Testis (tissue), 5 donors: ENCODE measurements around the gene LRAT. TPM values are rescaled to one million over a fixed set of nuclear protein-coding genes. Genes with fewer than 3 reads are reported as not detected.

Source experiments
- DNase-seq: peaks from one replicate; pipeline ENCODE4 v3.0.0-alpha.2; 2019
- H3K27ac ChIP-seq, 2 donors: fragments of 200-600 bp; sonication (generic); one replicate each; pipeline ENCODE4 v1.5.1; 2019
- H3K27me3 ChIP-seq: fragments of 200-600 bp; sonication (generic); one replicate; pipeline ENCODE4 v1.5.1; 2019
- H3K36me3 ChIP-seq: fragments of 200-600 bp; sonication (generic); one replicate; pipeline ENCODE4 v1.5.1; 2017; ENCODE audit warnings: low read depth; ENCODE audit errors: missing control alignments
- H3K4me1 ChIP-seq: fragments of 200-600 bp; sonication (generic); one replicate; pipeline ENCODE4 v1.5.1; 2019
- H3K4me3 ChIP-seq, 2 donors: fragments of 200-600 bp; sonication (generic); one replicate each; pipeline ENCODE4 v1.5.1; 2017 to 2019
- H3K9me3 ChIP-seq: fragments of 200-600 bp; sonication (generic); one replicate; pipeline ENCODE4 v1.5.1; 2017
- CTCF ChIP-seq, 3 experiments: fragments of 450-650 bp in 2 of 3; fragments of 200-600 bp in 1 of 3; sonication (generic) in 1 of 3; IDR thresholded peaks; one replicate each; pipeline ENCODE4 v1.5.1; 2016 to 2019; ENCODE audit warnings: antibody characterized with exemption in 3 of 3, mild to moderate bottlenecking in 2 of 3, moderate library complexity in 1 of 3
- POLR2A ChIP-seq: fragments of 450-650 bp; IDR thresholded peaks from one replicate; pipeline ENCODE4 v1.6.1; 2017; ENCODE audit warnings: antibody characterized with exemption, mild to moderate bottlenecking, moderate library complexity
- WGBS, 2 donors: methylation state at CpG; one replicate each; pipeline ENCODE4 v1.1.5; 2018; 5-methylcytosine and 5-hydroxymethylcytosine counted together
- intact Hi-C: fragments of 100-400 bp; cut with DNase I; formaldehyde crosslinking; loops from one replicate; pipeline ENCODE4 v1.15.1; 2023; ENCODE audit warnings: low total_unique reads
- long read RNA-seq, 2 donors: transcript quantifications; one replicate each; lab custom pipeline, GENCODE V29; 2026
- polyA plus RNA-seq: library from polyadenylated mRNA; stranded (reverse); fragments of 350-450 nt; fragmentation: Illumina TruSeq; extraction: RNeasy Lipid Tissue Mini Kit (QIAGEN cat#74804); gene quantifications from one replicate; pipeline ENCODE4 v1.2.3, GENCODE V29; 2014; ENCODE audit warnings: low read depth, low replicate concordance; ENCODE audit not compliant: insufficient read depth
- total RNA-seq, 2 donors: library from RNA; depleted of rRNA; stranded (reverse); fragments of >200 nt; gene quantifications; one replicate each; pipeline ENCODE4 v1.2.3, GENCODE V29; 2016

The LRAT gene
- total RNA-seq (1 to 10 TPM; 4.6 to 6.6 TPM), polyA plus RNA-seq (6.9 TPM)
- long read RNA-seq, donor 1: 0 reads
- long read RNA-seq, donor 2, full-length matches to known transcripts: 1 of 1 reads
- long read RNA-seq, donor 2, partial matches to known transcripts: 0 of 1 reads
- long read RNA-seq, donor 2, other reads (novel, unspliced or antisense): 0 of 1 reads

GRCh38 chr4:154743683-154744340, at the start of gene LRAT:
Gene LRAT (plus strand): TSS chr4:154744000. CDS start chr4:154744327, 327 bp downstream.
- no peaks in the 10 kb centered on the region for H3K9me3 ChIP-seq
- DNase-seq: peak; percentile 84
- no peaks in the 10 kb centered on the region for H3K27me3 ChIP-seq
- intact Hi-C loops: no loop called here
- peaks cover 7% of the 10 kb centered on the region for H3K4me1 ChIP-seq
- peak within 1 kb of the TSS; percentile 31 to 69 for H3K4me3 ChIP-seq
- no peak within 1 kb of the TSS for H3K27ac ChIP-seq
- 1 to 2% methylated on average over 40 to 44 of the region's 55 CpGs for WGBS, 2 donors
- H3K36me3 ChIP-seq: no peaks in the 10 kb centered on the region
- TF ChIP-seq CTCF (IDR thresholded peaks at IDR 0.05): peak in 1 of 3 experiments; percentile 26
- no peak for TF ChIP-seq POLR2A

- Histone ChIP-seq H3K9me3 (no peaks in the 10 kb centered on the region), H3K36me3 (no peaks in the 10 kb centered on the region), H3K27me3 (no peaks in the 10 kb centered on the region), H3K4me1 (no peaks in the 10 kb centered on the region), H3K27ac (no peak overlapping the region), H3K4me3 (no peak overlapping the region)
- intact Hi-C loops: no loop called here
- TF ChIP-seq POLR2A (no peak), CTCF (IDR thresholded peaks at IDR 0.05) (no peak)
- peak; percentile 60 for DNase-seq
- 63% methylated on average over 3 of the region's 3 CpGs for WGBS, 2 donors
Measured at GRCh38 chr4:154707877-154708276, 35.9 kb upstream of the LRAT start.

GRCh38 chr4:154709550-154709949, 34.2 kb upstream of the LRAT start:
- H3K4me3 ChIP-seq: no peak overlapping the region
- DNase-seq: no peak
- no peaks in the 10 kb centered on the region for H3K36me3 ChIP-seq
- TF ChIP-seq POLR2A (no peak), CTCF (IDR thresholded peaks at IDR 0.05) (no peak)
- H3K27ac ChIP-seq: no peak overlapping the region
- H3K4me1 ChIP-seq: no peaks in the 10 kb centered on the region
- intact Hi-C loops: no loop called here
- WGBS, 2 donors: 47 to 67% methylated on average over 4 of the region's 4 CpGs
- H3K27me3 ChIP-seq: no peaks in the 10 kb centered on the region
- H3K9me3 ChIP-seq: no peaks in the 10 kb centered on the region

- no peak for DNase-seq
- H3K4me3 ChIP-seq: no peak overlapping the region
- no peaks in the 10 kb centered on the region for H3K27me3 ChIP-seq
- intact Hi-C loops: no loop called here
- H3K9me3 ChIP-seq: no peaks in the 10 kb centered on the region
- no peaks in the 10 kb centered on the region for H3K36me3 ChIP-seq
- no peak for TF ChIP-seq CTCF (IDR thresholded peaks at IDR 0.05)
- no peak for TF ChIP-seq POLR2A
- H3K4me1 ChIP-seq: no peaks in the 10 kb centered on the region
- no peak overlapping the region for H3K27ac ChIP-seq
Measured at GRCh38 chr4:154711522-154711921, 32.3 kb upstream of the LRAT start.
